Neuronal stem cell (in vitro differentiated cells): ENCODE data around the gene COL6A5.

ENCODE experiments used
- DNase-seq: peaks from one replicate; pipeline ENCODE4 v3.0.0-alpha.2; 2013; ENCODE audit warnings: low spot score
- H2AFZ ChIP-seq: one replicate; pipeline ENCODE4 v1.6.1; 2013; ENCODE audit warnings: mild to moderate bottlenecking, low read length, inconsistent platforms
- H2AK5ac ChIP-seq: 2 replicates; pipeline ENCODE4 v1.6.1; 2013; ENCODE audit warnings: low read depth, mild to moderate bottlenecking, inconsistent platforms, low read length, moderate library complexity, mixed read lengths
- H2BK120ac ChIP-seq: 2 replicates; pipeline ENCODE4 v1.6.1; 2013; ENCODE audit warnings: low read depth, mild to moderate bottlenecking, inconsistent platforms, low read length, moderate library complexity, mixed read lengths
- H2BK12ac ChIP-seq: one replicate; pipeline ENCODE4 v1.6.1; 2013; ENCODE audit warnings: low read length, inconsistent platforms
- H2BK15ac ChIP-seq: 2 replicates; pipeline ENCODE4 v1.6.1; 2013; ENCODE audit warnings: mild to moderate bottlenecking, low read length, inconsistent platforms, mixed read lengths
- H2BK5ac ChIP-seq: one replicate; pipeline ENCODE4 v1.6.1; 2013; ENCODE audit warnings: inconsistent platforms, mild to moderate bottlenecking, low read length, moderate library complexity
- H3K14ac ChIP-seq: one replicate; pipeline ENCODE4 v1.6.1; 2013; ENCODE audit warnings: low read length, inconsistent platforms
- H3K18ac ChIP-seq: 2 replicates; pipeline ENCODE4 v1.6.1; 2013; ENCODE audit warnings: low read length, inconsistent platforms
- H3K23ac ChIP-seq: 2 replicates; pipeline ENCODE4 v1.6.1; 2013; ENCODE audit warnings: low read depth, mild to moderate bottlenecking, mixed read lengths, low read length, inconsistent platforms; ENCODE audit not compliant: poor library complexity
- H3K27ac ChIP-seq: replicated peaks from 3 replicates; pipeline ENCODE4 v1.5.1; 2013; ENCODE audit warnings: low read length, inconsistent platforms
- H3K27me3 ChIP-seq, 3 experiments: 2 replicates each; pipeline ENCODE4 v1.6.1; 2013; ENCODE audit warnings: low read length in 3 of 3, mild to moderate bottlenecking in 2 of 3, inconsistent platforms in 1 of 3, low read depth in 1 of 3, mixed read lengths in 1 of 3, moderate library complexity in 1 of 3; ENCODE audit not compliant: control insufficient read depth in 3 of 3, insufficient read depth in 3 of 3
- H3K36me3 ChIP-seq, 2 donors: replicated peaks in 1 of 2; 2 replicates each; pipeline ENCODE4 v1.6.1; 2013; ENCODE audit warnings: low read length in 2 of 2; ENCODE audit not compliant: control insufficient read depth in 2 of 2, insufficient read depth in 2 of 2
- H3K4ac ChIP-seq: 2 replicates; pipeline ENCODE4 v1.6.1; 2013; ENCODE audit warnings: inconsistent platforms, mild to moderate bottlenecking, low read length, moderate library complexity
- H3K4me1 ChIP-seq, 2 donors: 1 replicate in 1 of 2; 2 replicates in 1 of 2; pipeline ENCODE4 v1.6.1; 2013; ENCODE audit warnings: low read length in 2 of 2, low read depth in 1 of 2; ENCODE audit not compliant: control insufficient read depth in 2 of 2, insufficient read depth in 1 of 2
- H3K4me2 ChIP-seq: one replicate; pipeline ENCODE4 v1.6.1; 2013; ENCODE audit warnings: mild to moderate bottlenecking, low read length, inconsistent platforms; ENCODE audit not compliant: insufficient read depth, poor library complexity, severe bottlenecking
- H3K4me3 ChIP-seq, 2 donors: 2 replicates each; pipeline ENCODE4 v1.5.1; 2013; ENCODE audit warnings: low read length in 2 of 2, mild to moderate bottlenecking in 2 of 2, inconsistent platforms in 1 of 2, moderate library complexity in 1 of 2
- H3K79me1 ChIP-seq: one replicate; pipeline ENCODE4 v1.6.1; 2013; ENCODE audit warnings: low read depth, mild to moderate bottlenecking, inconsistent platforms, low read length, moderate library complexity
- H3K9ac ChIP-seq: one replicate; pipeline ENCODE4 v1.6.1; 2013; ENCODE audit warnings: mild to moderate bottlenecking, low read depth, low read length, inconsistent platforms; ENCODE audit not compliant: poor library complexity
- H3K9me3 ChIP-seq, 2 donors: replicated peaks in 1 of 2; 2 replicates each; pipeline versions ENCODE3 to v1.6.1; 2013; ENCODE audit warnings: low read length in 2 of 2, mild to moderate bottlenecking in 2 of 2, inconsistent platforms in 1 of 2, low read depth in 1 of 2, mixed read lengths in 1 of 2, moderate library complexity in 1 of 2; ENCODE audit not compliant: control insufficient read depth in 2 of 2, insufficient read depth in 1 of 2
- H4K8ac ChIP-seq: one replicate; pipeline ENCODE4 v1.6.1; 2013; ENCODE audit warnings: low read depth, mild to moderate bottlenecking, inconsistent platforms, low read length, moderate library complexity
- H4K91ac ChIP-seq: one replicate; pipeline ENCODE4 v1.6.1; 2013; ENCODE audit warnings: low read length, low read depth, mild to moderate bottlenecking, inconsistent platforms; ENCODE audit not compliant: poor library complexity
- WGBS, 2 donors: extraction: QIAGEN DNeasy Blood & Tissue Kit; methylation state at CpG; one replicate each; pipeline ENCODE4 v1.1.7; 2013; ENCODE audit warnings: missing lambda C conversion rate in 2 of 2, mixed read lengths in 1 of 2; ENCODE audit not compliant: insufficient read length in 2 of 2, insufficient replicate concordance in 1 of 2; ENCODE audit errors: extremely low coverage in 2 of 2; 5-methylcytosine and 5-hydroxymethylcytosine counted together

The COL6A5 gene

DNA sequence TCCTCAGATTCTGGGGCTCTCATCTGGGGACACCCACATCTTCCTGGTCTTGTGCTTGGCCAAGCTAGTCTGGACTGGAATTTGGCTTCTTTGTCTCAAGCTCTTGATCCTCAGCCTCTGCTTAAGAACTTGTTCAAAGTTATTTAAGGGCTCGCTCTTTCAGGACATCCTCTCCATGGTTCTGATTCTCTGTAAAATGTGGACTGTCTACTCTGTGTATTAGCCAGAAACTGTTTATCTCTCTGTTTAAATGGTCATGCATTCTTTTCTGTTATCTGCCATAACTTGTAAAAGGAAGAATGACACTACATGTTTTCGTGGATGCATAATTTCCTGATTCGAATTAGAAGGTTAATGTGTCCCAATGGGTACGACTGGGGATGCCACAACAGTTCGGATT lies 79.4 kb downstream of the COL6A5 start:
- Histone ChIP-seq H3K18ac (no peak overlapping the region), H4K91ac (no peak overlapping the region), H3K4me3 (no peak overlapping the region), H2BK120ac (no peak overlapping the region), H3K27me3 (peaks cover 0 to 3% (median 0%) of the 10 kb centered on the region in 3 experiments), H3K4me2 (no peak overlapping the region), H2BK5ac (no peak overlapping the region), H3K9me3 (no peaks in the 10 kb centered on the region), H3K36me3 (no peaks in the 10 kb centered on the region), H3K14ac (no peak overlapping the region), H3K27ac (no peak overlapping the region), H3K79me1 (no peaks in the 10 kb centered on the region), H2BK12ac (no peak overlapping the region), H3K23ac (no peak overlapping the region), H3K9ac (no peak overlapping the region), H3K4me1 (no peaks in the 10 kb centered on the region), H2AFZ (no peak overlapping the region), H3K4ac (no peak overlapping the region), H2BK15ac (no peak overlapping the region), H4K8ac (no peak overlapping the region), H2AK5ac (no peak overlapping the region)
- WGBS, 2 donors = no CpG with 5 or more reads among the region's 5 CpGs
- no peak for DNase-seq

DNA sequence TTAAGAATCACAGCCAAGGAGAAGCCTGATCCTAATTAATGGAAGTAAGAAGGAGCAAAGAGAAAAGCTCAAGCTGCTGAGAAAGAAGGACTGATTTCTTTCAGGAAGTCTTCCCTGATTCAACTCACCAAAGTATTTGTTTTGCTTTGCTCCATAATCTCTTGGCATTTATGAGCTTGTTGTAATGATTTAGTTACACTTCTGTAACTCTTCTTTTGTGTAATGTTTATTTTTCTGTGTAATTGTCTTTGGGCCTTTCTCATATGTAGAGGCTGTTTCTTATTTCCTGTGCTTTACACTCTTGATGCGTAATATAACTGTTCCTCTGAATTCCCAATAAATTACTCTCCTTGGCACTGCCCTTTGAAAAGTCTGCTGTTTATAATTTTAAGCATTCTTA lies 80.0 kb downstream of the COL6A5 start:
- H3K9me3 ChIP-seq = no peaks in the 10 kb centered on the region
- no peak overlapping the region for H3K9ac ChIP-seq
- H3K23ac ChIP-seq = no peak overlapping the region
- no peak for DNase-seq
- no peak overlapping the region for H3K14ac ChIP-seq
- no peak overlapping the region for H3K27ac ChIP-seq
- WGBS, 2 donors = no CpG with 5 or more reads among the region's 1 CpG
- H2BK15ac ChIP-seq = no peak overlapping the region
- H3K4me3 ChIP-seq = no peak overlapping the region
- H3K18ac ChIP-seq = no peak overlapping the region
- no peak overlapping the region for H2AFZ ChIP-seq
- peaks cover 0 to 4% (median 0%) of the 10 kb centered on the region in 3 experiments for H3K27me3 ChIP-seq
- no peak overlapping the region for H2AK5ac ChIP-seq
- no peak overlapping the region for H2BK12ac ChIP-seq
- H4K8ac ChIP-seq = no peak overlapping the region
- H3K36me3 ChIP-seq = no peaks in the 10 kb centered on the region
- no peak overlapping the region for H3K4ac ChIP-seq
- no peak overlapping the region for H4K91ac ChIP-seq
- no peak overlapping the region for H2BK5ac ChIP-seq
- H3K4me1 ChIP-seq = no peaks in the 10 kb centered on the region
- H2BK120ac ChIP-seq = no peak overlapping the region
- H3K79me1 ChIP-seq = no peaks in the 10 kb centered on the region
- no peak overlapping the region for H3K4me2 ChIP-seq

DNA sequence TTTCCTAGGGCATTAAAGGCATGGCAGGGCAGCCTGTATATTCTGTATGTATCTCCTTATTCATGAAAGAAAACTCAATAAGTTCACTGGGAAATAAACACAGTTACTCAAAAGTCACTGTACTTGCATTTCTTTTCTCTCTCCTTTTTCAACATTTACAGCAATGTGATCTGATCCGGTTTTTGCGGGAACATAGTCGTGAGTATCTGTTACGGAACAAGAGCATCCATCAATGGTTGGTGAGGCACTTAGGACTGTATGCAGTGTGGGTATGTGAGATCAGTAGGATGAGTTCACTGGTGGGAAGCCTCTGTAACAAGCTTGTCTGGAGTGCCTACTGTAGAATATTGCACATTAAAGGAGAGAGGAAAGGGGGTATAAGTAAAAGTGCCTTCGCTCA lies 80.7 kb downstream of the COL6A5 start:
- Histone ChIP-seq H3K79me1 (no peaks in the 10 kb centered on the region), H4K8ac (no peak overlapping the region), H3K36me3 (no peaks in the 10 kb centered on the region), H3K23ac (no peak overlapping the region), H3K9ac (no peak overlapping the region), H3K4me1 (no peaks in the 10 kb centered on the region), H2BK120ac (no peak overlapping the region), H3K14ac (no peak overlapping the region), H3K9me3 (no peaks in the 10 kb centered on the region), H3K4me3 (no peak overlapping the region), H2AFZ (no peak overlapping the region), H3K4me2 (no peak overlapping the region), H4K91ac (no peak overlapping the region), H2BK12ac (no peak overlapping the region), H3K27ac (no peak overlapping the region), H3K27me3 (peaks cover 0 to 4% (median 0%) of the 10 kb centered on the region in 3 experiments), H2AK5ac (no peak overlapping the region), H2BK5ac (no peak overlapping the region), H3K18ac (no peak overlapping the region), H3K4ac (no peak overlapping the region), H2BK15ac (no peak overlapping the region)
- no peak for DNase-seq
- whole genome bisulfite sequencing, 2 donors = no CpG with 5 or more reads among the region's 5 CpGs

DNA sequence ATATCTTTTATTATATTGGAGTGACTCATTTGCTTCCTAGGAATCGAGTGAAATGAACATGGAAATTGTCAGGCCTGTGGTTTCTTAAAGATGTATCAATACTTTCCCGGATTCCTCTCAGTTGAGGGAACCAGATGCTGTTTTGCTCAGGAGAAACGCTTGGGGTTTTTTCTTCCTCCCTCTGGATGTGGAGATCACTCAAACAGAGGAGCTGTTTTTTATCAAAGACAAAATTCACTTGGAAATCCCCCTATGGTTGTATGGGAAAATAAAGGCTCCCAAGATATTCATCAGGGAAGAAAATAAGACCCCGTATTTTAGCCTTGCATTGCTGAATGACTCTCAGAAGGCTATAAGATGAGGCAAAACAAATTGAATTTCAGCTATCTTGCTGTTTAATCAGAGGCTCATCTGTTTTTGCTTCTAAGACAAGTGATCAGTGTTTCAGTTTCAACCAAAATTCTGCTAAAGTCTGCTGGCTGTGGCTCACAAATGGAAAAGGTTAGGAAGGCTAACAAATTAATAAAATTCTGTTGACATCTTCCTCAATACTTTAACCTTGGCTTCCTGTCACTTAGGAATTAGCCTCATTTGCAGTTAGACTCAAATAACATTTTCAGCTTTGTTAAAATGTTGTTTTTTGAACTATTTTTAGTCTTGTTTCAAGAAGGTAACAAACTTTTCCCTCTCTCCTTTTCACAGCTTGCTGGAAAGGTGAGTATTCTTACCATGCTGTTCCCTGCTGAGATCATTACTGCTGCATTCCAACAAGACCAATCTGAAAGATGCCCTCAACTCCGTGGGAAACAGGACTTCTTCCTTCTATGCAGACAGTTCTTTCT lies 83.6 kb downstream of the COL6A5 start:
- no peak for DNase-seq
- no peak overlapping the region for H3K4me3 ChIP-seq

More for the DNA sequence above, 83.6 kb downstream of the COL6A5 start:
- Histone ChIP-seq H3K4ac (no peak overlapping the region), H4K91ac (no peak overlapping the region), H3K27me3 (peaks cover 0 to 4% (median 0%) of the 10 kb centered on the region in 3 experiments), H2BK5ac (no peak overlapping the region), H3K79me1 (no peaks in the 10 kb centered on the region), H3K27ac (no peak overlapping the region), H3K14ac (no peak overlapping the region), H2BK12ac (no peak overlapping the region), H3K9me3 (no peaks in the 10 kb centered on the region), H3K9ac (no peak overlapping the region), H4K8ac (no peak overlapping the region), H3K4me2 (no peak overlapping the region), H3K18ac (no peak overlapping the region), H3K23ac (no peak overlapping the region), H3K4me1 (no peaks in the 10 kb centered on the region), H2BK120ac (no peak overlapping the region), H2BK15ac (no peak overlapping the region), H2AK5ac (no peak overlapping the region), H2AFZ (no peak overlapping the region), H3K36me3 (no peaks in the 10 kb centered on the region)
- WGBS, 2 donors = no CpG with 5 or more reads among the region's 5 CpGs
